ENCODE data around the gene DLGAP4. TPM values are rescaled to one million over a fixed set of nuclear protein-coding genes. Genes with fewer than 3 reads are reported as not detected.

The DLGAP4 gene
- total and polyA plus RNA-seq, 2 of the 13 experiments (the other 11 are each of a cell fraction or from before 2014, with no cell fraction given): 15.2 to 26.7 TPM

GRCh38 chr20:36573103-36573797, 267.1 kb downstream of the DLGAP4 start, which contains the start of gene TGIF2 (continued):
- TF ChIP-seq FOXC1 (CRISPR knock-in tag; IDR thresholded peaks at IDR 0.05; ENCODE audit: borderline replicate concordance) (0 out of 2 replicates have a peak, but pooled peaks have one; percentile 72), ZNF569 (CRISPR knock-in tag; IDR thresholded peaks at IDR 0.05; ENCODE audit: borderline replicate concordance) (no peak), ZNF564 (CRISPR knock-in tag; IDR thresholded peaks at IDR 0.05) (peak; percentile 76), ZSCAN21 (CRISPR knock-in tag; IDR thresholded peaks at IDR 0.05; ENCODE audit: borderline replicate concordance) (peak; percentile 70), ZNF367 (CRISPR knock-in tag; IDR thresholded peaks at IDR 0.05; ENCODE audit: borderline replicate concordance) (no peak; the same call in 1 of the 2 replicates), ZNF878 (CRISPR knock-in tag; IDR thresholded peaks at IDR 0.05) (peak; percentile 72; the same call in 1 of the 2 replicates), ZNF605 (CRISPR knock-in tag; IDR thresholded peaks at IDR 0.05) (peak; percentile 95), NFKBIZ (CRISPR knock-in tag; IDR thresholded peaks at IDR 0.05) (0 out of 2 replicates have a peak, but pooled peaks have one; percentile 19), KLF12 (CRISPR knock-in tag; IDR thresholded peaks at IDR 0.05; ENCODE audit: borderline replicate concordance) (peak; percentile 81), TRAFD1 (CRISPR knock-in tag; IDR thresholded peaks at IDR 0.05; ENCODE audit: borderline replicate concordance) (peak; percentile 97; the same call in 1 of the 2 replicates), ZSCAN9 (CRISPR knock-in tag; IDR thresholded peaks at IDR 0.05; ENCODE audit: borderline replicate concordance) (peak; percentile 93; the same call in 1 of the 2 replicates), MED8 (CRISPR knock-in tag; IDR thresholded peaks at IDR 0.05; ENCODE audit: insufficient replicate concordance) (no peak), CHD2 (IDR thresholded peaks at IDR 0.05; ENCODE audit: low read depth, low read length) (no peak; the same call in 1 of the 2 replicates), ZEB1 (IDR thresholded peaks at IDR 0.05; ENCODE audit: insufficient replicate concordance, low read depth) (no peak), ZNF256 (CRISPR knock-in tag; conservative IDR thresholded peaks at IDR 0.05) (0 out of 2 replicates have a peak, but pooled peaks have one; percentile 48), ZNF350 (CRISPR knock-in tag; IDR thresholded peaks at IDR 0.05; ENCODE audit: borderline replicate concordance, low read depth) (peak; percentile 90), NR0B2 (CRISPR knock-in tag; IDR thresholded peaks at IDR 0.05) (no peak), ZNF33B (CRISPR knock-in tag; IDR thresholded peaks at IDR 0.05) (peak; percentile 89), EEA1 (CRISPR knock-in tag; IDR thresholded peaks at IDR 0.05; ENCODE audit: borderline replicate concordance) (peak; percentile 93; the same call in 1 of the 2 replicates), JUNB (CRISPR knock-in tag; IDR thresholded peaks at IDR 0.05; ENCODE audit: borderline replicate concordance) (no peak), AGO1 (IDR thresholded peaks at IDR 0.05; ENCODE audit: low read depth, low read length, poor library complexity, severe bottlenecking) (peak; percentile 41), RAD21 (CRISPR knock-in tag; IDR thresholded peaks at IDR 0.05) (peak; percentile 55), ZNF879 (CRISPR knock-in tag; IDR thresholded peaks at IDR 0.05) (peak; percentile 96), RBFOX2 (IDR thresholded peaks at IDR 0.05; ENCODE audit: low read depth, low read length) (peak; percentile 91), ZNF234 (CRISPR knock-in tag; conservative IDR thresholded peaks at IDR 0.05) (no peak), NPAS2 (CRISPR knock-in tag; IDR thresholded peaks at IDR 0.05; ENCODE audit: borderline replicate concordance) (no peak), HNRNPUL1 (IDR thresholded peaks at IDR 0.05; ENCODE audit: low read depth, low read length) (0 out of 2 replicates have a peak, but pooled peaks have one; percentile 15), CBX2 (IDR thresholded peaks at IDR 0.05; ENCODE audit: low read depth, low read length) (no peak), CBX2 (CRISPR knock-in tag; IDR thresholded peaks at IDR 0.05; ENCODE audit: low read depth) (0 out of 2 replicates have a peak, but pooled peaks have one; percentile 70), MIER2 (CRISPR knock-in tag; IDR thresholded peaks at IDR 0.05) (no peak)

All from HepG2 (cell line).